NCI-H146 treated with DMSO at 0.1 percent for 48 hours (cell line): ENCODE data around the gene TECR.
"Not testable (repeated sequence)": the region's sequence is repeated elsewhere in the genome, so short reads cannot be mapped to it uniquely, and the experiment has no call there.

Experiments used
- DNase-seq: peaks from one replicate; lab custom pipeline; 2025; ENCODE audit not compliant: unreplicated experiment; lab: John Stamatoyannopoulos, UW

Gene TECR

GRCh38 chr19:14580623-14581237 is 51.3 kb downstream of the TECR start:
- DNase-seq: no peak

- DNase-seq: no peak
These were observed 53.5 kb downstream of the TECR start, which contains the start of gene CLEC17A for GRCh38 chr19:14582894-14583340. CLEC17A (plus strand) TSS chr19:14583084; CDS start chr19:14583161, 77 bp downstream.

DNA sequence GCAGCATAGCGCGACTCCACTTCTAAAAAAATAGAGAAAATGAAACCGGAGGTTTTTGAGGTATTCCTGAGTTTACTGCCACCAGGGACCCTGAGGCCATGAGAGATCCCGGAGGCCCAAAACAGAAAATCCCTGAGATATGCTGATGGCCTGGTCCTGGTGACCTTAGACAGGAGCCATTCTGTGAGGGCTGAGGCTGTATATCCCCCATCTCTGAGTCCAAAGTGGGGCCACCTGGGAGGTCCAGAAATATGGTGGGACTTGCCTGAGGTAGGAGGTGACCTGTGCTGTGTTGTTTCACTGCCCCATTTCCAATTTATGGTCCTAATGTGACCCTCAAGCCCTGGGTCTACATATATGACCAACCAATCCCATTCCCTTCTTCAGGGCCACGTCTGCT is 55.0 kb downstream of the TECR start:
- not testable (repeated sequence) for DNase-seq

DNA sequence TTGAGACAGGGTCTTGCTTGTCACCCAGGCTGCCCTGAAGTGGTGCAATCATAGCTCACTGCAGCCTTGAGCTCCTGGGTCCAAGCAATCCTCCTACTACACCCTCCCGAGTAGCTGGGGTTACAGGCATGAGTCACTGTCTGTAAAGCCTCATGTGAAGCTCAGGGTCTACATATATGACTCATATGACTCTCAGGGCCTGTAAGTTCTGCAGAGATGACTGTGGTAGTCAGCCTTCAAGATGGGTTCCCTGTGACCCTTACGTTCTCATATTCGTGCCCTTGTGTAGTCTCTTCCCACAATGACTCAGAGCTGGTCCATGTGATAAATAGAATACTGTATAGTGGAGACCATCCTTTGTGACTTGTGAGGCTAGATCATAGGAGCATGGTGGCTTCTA is 55.8 kb downstream of the TECR start:
- DNase-seq: not testable (repeated sequence)

- not testable (repeated sequence) for DNase-seq
These were observed 60.0 kb downstream of the TECR start for GRCh38 chr19:14589433-14589832.

GRCh38 chr19:14595558-14595957 is 66.2 kb downstream of the TECR start:
- DNase-seq: no peak

GRCh38 chr19:14599548-14600147 is 70.3 kb downstream of the TECR start:
- no peak for DNase-seq

DNA sequence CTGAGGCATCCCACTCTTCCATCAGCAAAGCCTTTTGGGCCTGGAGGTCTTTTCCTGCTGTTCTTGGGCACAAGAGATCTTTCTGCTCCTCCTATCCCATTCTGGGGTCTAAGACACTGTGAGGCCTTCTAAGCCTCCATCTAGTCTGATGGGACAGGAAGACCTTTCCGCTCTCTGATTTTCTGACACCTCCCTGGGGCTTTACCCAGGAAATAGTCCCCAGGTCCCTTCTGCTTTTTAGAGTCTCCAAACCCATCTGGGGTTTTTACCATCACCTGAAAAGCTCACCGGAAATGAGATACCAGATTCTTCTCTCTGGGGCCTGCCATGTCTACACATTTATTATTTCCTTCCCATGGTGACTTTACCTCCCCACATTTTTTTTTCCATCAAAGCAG is 74.6 kb downstream of the TECR start:
- no peak for DNase-seq

GRCh38 chr19:14606627-14607026 is 77.2 kb downstream of the TECR start:
- no peak for DNase-seq

GRCh38 chr19:14611051-14611450 is 81.7 kb downstream of the TECR start:
- DNase-seq: no peak

- not testable (repeated sequence) for DNase-seq
These were observed 82.8 kb downstream of the TECR start for GRCh38 chr19:14612242-14612641.

DNA sequence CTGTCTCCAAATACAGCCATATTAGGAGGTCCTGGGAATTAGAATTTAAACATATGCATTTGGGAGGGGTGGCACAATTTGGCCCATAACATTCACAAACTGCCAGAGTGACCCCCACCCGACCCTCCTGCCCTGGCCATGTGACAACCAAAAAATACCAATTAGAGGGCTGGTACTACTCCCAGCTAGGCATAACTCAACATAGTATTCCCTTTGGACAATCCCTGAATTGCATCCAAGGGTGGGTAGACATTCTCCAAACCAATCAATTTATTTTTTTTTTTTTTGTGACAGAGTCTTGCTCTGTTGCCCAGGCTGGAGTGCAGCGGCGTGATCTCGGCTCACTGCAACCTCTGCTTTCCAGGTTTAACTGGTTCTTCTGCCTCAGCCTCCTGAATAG is 83.3 kb downstream of the TECR start:
- DNase-seq: no peak

DNA sequence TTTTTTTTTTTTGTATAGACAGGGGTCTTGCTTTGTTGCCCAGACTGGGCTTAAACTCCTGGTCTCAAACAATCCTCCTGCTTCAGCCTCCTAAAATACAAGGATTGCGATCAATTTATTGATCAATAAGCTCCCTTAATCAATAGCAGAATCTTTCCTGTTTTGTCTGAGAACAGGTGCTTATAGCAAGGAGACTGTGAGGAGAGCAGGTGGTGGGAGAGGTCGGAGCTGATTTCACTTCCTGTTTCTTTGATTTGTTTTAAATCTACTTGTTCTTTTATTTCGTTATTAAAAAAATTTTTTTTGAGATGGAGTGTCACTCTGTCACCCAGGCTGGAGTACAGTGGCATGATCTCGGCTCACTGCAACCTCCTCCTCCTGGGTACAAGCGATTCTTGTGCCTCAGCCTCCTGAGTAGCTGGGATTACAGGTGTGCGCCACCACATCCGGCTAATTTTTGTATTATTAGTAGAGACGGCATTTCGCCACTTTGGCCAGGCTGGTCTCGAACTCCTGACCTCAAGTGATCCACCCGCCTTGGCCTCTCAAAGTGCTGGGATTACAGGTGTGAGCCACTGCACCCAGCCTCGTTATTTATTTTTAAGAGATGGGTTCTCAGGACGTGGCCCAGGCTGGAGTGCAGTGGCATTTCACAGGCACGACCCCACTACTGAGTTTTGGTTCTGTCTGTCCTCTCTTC is 84.2 kb downstream of the TECR start:
- not testable (repeated sequence) for DNase-seq

- no peak for DNase-seq
These were observed 84.7 kb downstream of the TECR start for GRCh38 chr19:14614099-14614412.
